ENCODE data around the gene IL10RA. TPM values are rescaled to one million over a fixed set of nuclear protein-coding genes. Genes with fewer than 3 reads are reported as not detected.
"Not testable (repeated sequence)": the region's sequence is repeated elsewhere in the genome, so short reads cannot be mapped to it uniquely, and the experiment has no call there.

The IL10RA gene
- total RNA-seq, 2 experiments from 2014 or later = 11.3 to 16.1 TPM

- not testable (repeated sequence) for H3K4me3 Mint-ChIP-seq; H3K27me3 Mint-ChIP-seq (ENCODE audit: low read depth); H3K36me3 Mint-ChIP-seq (ENCODE audit: low read depth); H3K9me3 Mint-ChIP-seq; H3K27ac Mint-ChIP-seq; DNase-seq
- intact Hi-C loops (cut with micrococcal nuclease) = loop anchor here (5.0 to 10.0 kb wide), 2 partner anchors 226 to 521 kb away; partner anchors contain the start of gene SCN2B
- CTCF ChIA-PET = interaction anchor here (0.6 to 11.8 kb wide), 15 partner anchors 12 to 141 kb away, joined by 5 to 230 read pairs (median 26); partner anchors contain the start of genes FXYD2 and IL10RA
- H3K4me1 Mint-ChIP-seq (ENCODE audit: low read depth) = peaks cover 83% of the 10 kb centered on the region
Measured at GRCh38 chr11:117948466-117948865, 37.7 kb upstream of the IL10RA start.

- Mint-ChIP-seq H3K27me3 (ENCODE audit: low read depth) (no peaks in the 10 kb centered on the region), H3K9me3 (no peaks in the 10 kb centered on the region), H3K27ac (no peak overlapping the region), H3K4me1 (ENCODE audit: low read depth) (peaks cover 87% of the 10 kb centered on the region), H3K36me3 (ENCODE audit: low read depth) (no peaks in the 10 kb centered on the region), H3K4me3 (no peak overlapping the region)
- no peak for DNase-seq
- intact Hi-C loops (cut with micrococcal nuclease) = loop anchor here (5.0 to 10.0 kb wide), 2 partner anchors 226 to 522 kb away; partner anchors contain the start of gene SCN2B
- CTCF ChIA-PET = interaction anchor here (0.8 to 11.8 kb wide), 8 partner anchors 38 to 223 kb away, joined by 3 to 230 read pairs (median 20); partner anchors contain the start of genes FXYD2 and IL10RA
Measured at GRCh38 chr11:117949062-117949461, 37.1 kb upstream of the IL10RA start.

- peak; percentile 67 for DNase-seq
- no peaks in the 10 kb centered on the region for H3K27me3 Mint-ChIP-seq (ENCODE audit: low read depth)
- CTCF ChIA-PET = interaction anchor here (0.9 to 11.8 kb wide), 10 partner anchors 10 to 142 kb away, joined by 3 to 230 read pairs (median 6); partner anchors contain the start of genes IL10RA and TMPRSS13
- H3K4me1 Mint-ChIP-seq (ENCODE audit: low read depth) = peaks cover 80% of the 10 kb centered on the region
- intact Hi-C loops (cut with micrococcal nuclease) = loop anchor here (1.0 kb wide), 2 partner anchors 52 to 96 kb away; no protein-coding TSS in a partner anchor
- H3K36me3 Mint-ChIP-seq (ENCODE audit: low read depth) = no peaks in the 10 kb centered on the region
- H3K4me3 Mint-ChIP-seq = no peak overlapping the region
- peak overlapping the region; percentile 52 for H3K27ac Mint-ChIP-seq
- H3K9me3 Mint-ChIP-seq = no peaks in the 10 kb centered on the region
Measured at GRCh38 chr11:117950301-117950700, 35.9 kb upstream of the IL10RA start.

- CTCF ChIA-PET = interaction anchor here (0.8 to 11.8 kb wide), 17 partner anchors 9 to 143 kb away, joined by 3 to 230 read pairs (median 5); partner anchors contain the start of genes IL10RA and TMPRSS13
- Mint-ChIP-seq H3K4me3 (peak overlapping the region; percentile 7), H3K27me3 (ENCODE audit: low read depth) (no peaks in the 10 kb centered on the region), H3K4me1 (ENCODE audit: low read depth) (peaks cover 75% of the 10 kb centered on the region), H3K36me3 (ENCODE audit: low read depth) (no peaks in the 10 kb centered on the region), H3K27ac (no peak overlapping the region), H3K9me3 (no peaks in the 10 kb centered on the region)
- intact Hi-C loops (cut with micrococcal nuclease) = loop anchor here (1.0 kb wide), 4 partner anchors 36 to 102 kb away; no protein-coding TSS in a partner anchor
- DNase-seq = peak; percentile 56
Measured at GRCh38 chr11:117950993-117951961, 34.9 kb upstream of the IL10RA start.

- no peak overlapping the region for H3K27ac Mint-ChIP-seq
- no peaks in the 10 kb centered on the region for H3K27me3 Mint-ChIP-seq (ENCODE audit: low read depth)
- intact Hi-C loops (cut with micrococcal nuclease) = no loop called here
- DNase-seq = no peak
- CTCF ChIA-PET = interaction anchor here (0.8 to 11.8 kb wide), 5 partner anchors 34 to 145 kb away, joined by 4 to 230 read pairs (median 21); partner anchors contain the start of gene IL10RA
- H3K36me3 Mint-ChIP-seq (ENCODE audit: low read depth) = no peaks in the 10 kb centered on the region
- no peaks in the 10 kb centered on the region for H3K9me3 Mint-ChIP-seq
- no peak overlapping the region for H3K4me3 Mint-ChIP-seq
- H3K4me1 Mint-ChIP-seq (ENCODE audit: low read depth) = peaks cover 61% of the 10 kb centered on the region
Measured at GRCh38 chr11:117953024-117953671, 33.0 kb upstream of the IL10RA start.

- H3K27me3 Mint-ChIP-seq (ENCODE audit: low read depth) = no peaks in the 10 kb centered on the region
- peaks cover 28% of the 10 kb centered on the region for H3K4me1 Mint-ChIP-seq (ENCODE audit: low read depth)
- CTCF ChIA-PET = no interaction called here
- H3K9me3 Mint-ChIP-seq = peaks cover 2% of the 10 kb centered on the region
- no peaks in the 10 kb centered on the region for H3K36me3 Mint-ChIP-seq (ENCODE audit: low read depth)
- DNase-seq = no peak
- H3K4me3 Mint-ChIP-seq = no peak overlapping the region
- H3K27ac Mint-ChIP-seq = no peak overlapping the region
- intact Hi-C loops (cut with micrococcal nuclease) = no loop called here
Measured at GRCh38 chr11:117958949-117959348, 27.2 kb upstream of the IL10RA start.

- Mint-ChIP-seq H3K36me3 (ENCODE audit: low read depth) (no peaks in the 10 kb centered on the region), H3K4me3 (no peak overlapping the region), H3K27ac (no peak overlapping the region), H3K9me3 (peaks cover 2% of the 10 kb centered on the region), H3K4me1 (ENCODE audit: low read depth) (peaks cover 26% of the 10 kb centered on the region), H3K27me3 (ENCODE audit: low read depth) (no peaks in the 10 kb centered on the region)
- no peak for DNase-seq
- intact Hi-C loops (cut with micrococcal nuclease) = no loop called here
- CTCF ChIA-PET = interaction anchor here (0.6 to 2.1 kb wide), 8 partner anchors 9 to 152 kb away, joined by 3 to 13 read pairs (median 4); no protein-coding TSS in a partner anchor
Measured at GRCh38 chr11:117959438-117960149, 26.6 kb upstream of the IL10RA start.

GRCh38 chr11:117960406-117960805, 25.8 kb upstream of the IL10RA start:
- peak overlapping the region; percentile 13 for H3K27ac Mint-ChIP-seq
- no peaks in the 10 kb centered on the region for H3K27me3 Mint-ChIP-seq (ENCODE audit: low read depth)
- intact Hi-C loops (cut with micrococcal nuclease) = no loop called here
- H3K4me3 Mint-ChIP-seq = no peak overlapping the region
- CTCF ChIA-PET = interaction anchor here (0.6 to 2.1 kb wide), 9 partner anchors 10 to 153 kb away, joined by 3 to 13 read pairs (median 4); no protein-coding TSS in a partner anchor
- peaks cover 2% of the 10 kb centered on the region for H3K9me3 Mint-ChIP-seq
- H3K36me3 Mint-ChIP-seq (ENCODE audit: low read depth) = no peaks in the 10 kb centered on the region
- no peak for DNase-seq
- H3K4me1 Mint-ChIP-seq (ENCODE audit: low read depth) = peaks cover 24% of the 10 kb centered on the region

- H3K27ac Mint-ChIP-seq = no peak overlapping the region
- no peak for DNase-seq
- intact Hi-C loops (cut with micrococcal nuclease) = no loop called here
Measured at GRCh38 chr11:117961896-117962295, 24.3 kb upstream of the IL10RA start.

GRCh38 chr11:117962826-117963225, 23.4 kb upstream of the IL10RA start:
- Mint-ChIP-seq H3K36me3 (ENCODE audit: low read depth) (no peaks in the 10 kb centered on the region), H3K27ac (no peak overlapping the region), H3K4me3 (no peak overlapping the region), H3K4me1 (ENCODE audit: low read depth) (peaks cover 18% of the 10 kb centered on the region), H3K9me3 (peaks cover 2% of the 10 kb centered on the region), H3K27me3 (ENCODE audit: low read depth) (no peaks in the 10 kb centered on the region)
- no peak for DNase-seq
- CTCF ChIA-PET = interaction anchor here (0.9 to 1.7 kb wide), 3 partner anchors 13 to 90 kb away, joined by 4 to 8 read pairs (median 4); no protein-coding TSS in a partner anchor
- intact Hi-C loops (cut with micrococcal nuclease) = no loop called here

More at GRCh38 chr11:117961896-117962295, 24.3 kb upstream of the IL10RA start:
- no peak overlapping the region for H3K4me3 Mint-ChIP-seq
- H3K4me1 Mint-ChIP-seq (ENCODE audit: low read depth) = peaks cover 18% of the 10 kb centered on the region
- peaks cover 2% of the 10 kb centered on the region for H3K9me3 Mint-ChIP-seq
- CTCF ChIA-PET = interaction anchor here (1.3 kb wide), 1 partner anchor 17 kb away, joined by 3 read pairs; no protein-coding TSS in a partner anchor
- no peaks in the 10 kb centered on the region for H3K36me3 Mint-ChIP-seq (ENCODE audit: low read depth)
- H3K27me3 Mint-ChIP-seq (ENCODE audit: low read depth) = no peaks in the 10 kb centered on the region

- Mint-ChIP-seq H3K9me3 (no peaks in the 10 kb centered on the region), H3K4me3 (no peak overlapping the region), H3K36me3 (ENCODE audit: low read depth) (no peaks in the 10 kb centered on the region), H3K27ac (no peak overlapping the region), H3K4me1 (ENCODE audit: low read depth) (peaks cover 28% of the 10 kb centered on the region), H3K27me3 (ENCODE audit: low read depth) (no peaks in the 10 kb centered on the region)
- intact Hi-C loops (cut with micrococcal nuclease) = no loop called here
- no peak for DNase-seq
- CTCF ChIA-PET = interaction anchor here (1.1 to 1.2 kb wide), 3 partner anchors 16 to 35 kb away, joined by 3 read pairs; no protein-coding TSS in a partner anchor
Measured at GRCh38 chr11:117966908-117967307, 19.3 kb upstream of the IL10RA start.

Measured in activated naive CD4-positive, alpha-beta T cell treated with anti-CD3 and anti-CD28 coated beads for 36 hours (primary cell).